Lung (tissue), 12 donors: ENCODE measurements around the gene KRTAP1-1. TPM values are rescaled to one million over a fixed set of nuclear protein-coding genes. Genes with fewer than 3 reads are reported as not detected.

Experiments
- ATAC-seq: fragments of 200-7000 bp; cut with Tn5 transposase; one replicate; pipeline ENCODE4 v1.9.1; 2020; ENCODE audit warnings: moderate number of reproducible peaks; ENCODE audit not compliant: insufficient read depth, low FRiP score
- DNase-seq, 3 donors: peaks; one replicate each; pipeline ENCODE4 v3.0.0-alpha.2; 2013 to 2017
- H3K27ac ChIP-seq, 2 donors: one replicate each; pipeline ENCODE4 v1.5.1; 2013; ENCODE audit warnings: mild to moderate bottlenecking in 2 of 2, moderate library complexity in 2 of 2, control low read depth in 1 of 2, inconsistent platforms in 1 of 2, low read depth in 1 of 2, low read length in 1 of 2
- H3K27me3 ChIP-seq, 3 donors: one replicate each; pipeline ENCODE4 v1.5.1; 2013; ENCODE audit warnings: low read length in 2 of 3; ENCODE audit not compliant: control insufficient read depth in 3 of 3, insufficient read depth in 3 of 3
- H3K36me3 ChIP-seq, 4 donors: one replicate each; pipeline ENCODE4 v1.5.1; 2013; ENCODE audit warnings: low read length in 4 of 4, mild to moderate bottlenecking in 1 of 4, moderate library complexity in 1 of 4; ENCODE audit not compliant: control insufficient read depth in 4 of 4, insufficient read depth in 4 of 4
- H3K4me1 ChIP-seq, 5 donors: one replicate each; pipeline ENCODE4 v1.5.1; 2013; ENCODE audit warnings: low read length in 5 of 5, mild to moderate bottlenecking in 2 of 5, moderate library complexity in 1 of 5; ENCODE audit not compliant: control insufficient read depth in 5 of 5, insufficient read depth in 5 of 5
- H3K4me3 ChIP-seq: one replicate; pipeline ENCODE4 v1.5.1; 2013; ENCODE audit warnings: mild to moderate bottlenecking, control low read depth, moderate library complexity
- H3K9ac ChIP-seq, 2 donors: one replicate each; pipeline ENCODE4 v1.5.1; 2013; ENCODE audit warnings: low read length in 2 of 2, control low read depth in 1 of 2; ENCODE audit not compliant: insufficient read depth in 1 of 2
- H3K9me3 ChIP-seq, 4 donors: one replicate each; pipeline ENCODE4 v1.5.1; 2013; ENCODE audit warnings: low read length in 3 of 4, mild to moderate bottlenecking in 1 of 4, moderate library complexity in 1 of 4; ENCODE audit not compliant: control insufficient read depth in 4 of 4, insufficient read depth in 3 of 4
- WGBS, 2 donors: extraction: QIAGEN DNeasy Blood & Tissue Kit; methylation state at CpG; one replicate each; pipeline ENCODE4 v1.1.7; 2013; 5-methylcytosine and 5-hydroxymethylcytosine counted together
- polyA plus RNA-seq, 2 donors: library from polyadenylated mRNA; stranded (reverse); fragments of 200-250 nt; gene quantifications; one replicate each; pipeline ENCODE4 v1.2.1, GENCODE V29; 2013
- total RNA-seq, 2 donors: library from RNA; depleted of rRNA in 1 of 2; stranded (reverse); fragments of >200 nt in 1 of 2; gene quantifications; one replicate each; pipeline ENCODE4 v1.2.1, GENCODE V29; 2014 to 2021
- TF ChIP-seq, protein P1 (sequence below): IDR thresholded peaks from 2 replicates; pipeline ENCODE4 v1.5.1; 2012; ENCODE audit warnings: mild to moderate bottlenecking; ENCODE audit errors: control extremely low read depth, extremely low read depth
- donor health status: control.
- donor health status: control.
- donor health status: Bipolar disorder and iron deficiency.
- donor health status: healthy.
- donor health status: DM: yes; HTN: yes; CAD: no.

Gene KRTAP1-1
- total and polyA plus RNA-seq, 4 donors: not detected

DNA sequence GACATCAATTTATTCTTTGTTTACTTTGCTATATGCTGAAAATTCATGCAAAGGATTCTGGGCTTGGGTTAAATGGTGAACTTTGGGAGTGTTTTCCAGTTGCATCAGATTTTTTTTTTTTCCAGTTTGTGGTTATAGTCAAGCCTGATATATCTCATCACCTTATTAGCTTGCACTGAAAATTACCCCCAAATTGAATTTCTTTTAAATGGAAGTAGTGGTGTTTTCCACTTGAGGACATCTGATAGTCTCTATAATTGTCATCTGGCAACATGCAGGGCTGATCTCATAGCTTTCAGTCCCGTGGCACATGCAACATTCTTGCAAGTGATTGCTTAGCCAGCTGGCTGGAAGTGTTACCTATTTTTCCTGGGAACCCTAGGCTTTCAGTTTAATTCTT, 27.6 kb downstream of the KRTAP1-1 start:
- no peak overlapping the region for H3K4me3 ChIP-seq
- no peak overlapping the region for H3K9ac ChIP-seq
- no peaks in the 10 kb centered on the region for H3K9me3 ChIP-seq
- DNase-seq (no peak), ATAC-seq (no peak)
- H3K4me1 ChIP-seq: peaks cover 0 to 5% (median 0%) of the 10 kb centered on the region in 5 donors
- H3K27me3 ChIP-seq: no peaks in the 10 kb centered on the region
- 38 to 66% methylated on average over 1 of the region's 1 CpG for WGBS, 2 donors
- no peak overlapping the region for H3K27ac ChIP-seq
- TF ChIP-seq, protein P1, sequence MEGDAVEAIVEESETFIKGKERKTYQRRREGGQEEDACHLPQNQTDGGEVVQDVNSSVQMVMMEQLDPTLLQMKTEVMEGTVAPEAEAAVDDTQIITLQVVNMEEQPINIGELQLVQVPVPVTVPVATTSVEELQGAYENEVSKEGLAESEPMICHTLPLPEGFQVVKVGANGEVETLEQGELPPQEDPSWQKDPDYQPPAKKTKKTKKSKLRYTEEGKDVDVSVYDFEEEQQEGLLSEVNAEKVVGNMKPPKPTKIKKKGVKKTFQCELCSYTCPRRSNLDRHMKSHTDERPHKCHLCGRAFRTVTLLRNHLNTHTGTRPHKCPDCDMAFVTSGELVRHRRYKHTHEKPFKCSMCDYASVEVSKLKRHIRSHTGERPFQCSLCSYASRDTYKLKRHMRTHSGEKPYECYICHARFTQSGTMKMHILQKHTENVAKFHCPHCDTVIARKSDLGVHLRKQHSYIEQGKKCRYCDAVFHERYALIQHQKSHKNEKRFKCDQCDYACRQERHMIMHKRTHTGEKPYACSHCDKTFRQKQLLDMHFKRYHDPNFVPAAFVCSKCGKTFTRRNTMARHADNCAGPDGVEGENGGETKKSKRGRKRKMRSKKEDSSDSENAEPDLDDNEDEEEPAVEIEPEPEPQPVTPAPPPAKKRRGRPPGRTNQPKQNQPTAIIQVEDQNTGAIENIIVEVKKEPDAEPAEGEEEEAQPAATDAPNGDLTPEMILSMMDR: no peak
- H3K36me3 ChIP-seq: no peaks in the 10 kb centered on the region

DNA sequence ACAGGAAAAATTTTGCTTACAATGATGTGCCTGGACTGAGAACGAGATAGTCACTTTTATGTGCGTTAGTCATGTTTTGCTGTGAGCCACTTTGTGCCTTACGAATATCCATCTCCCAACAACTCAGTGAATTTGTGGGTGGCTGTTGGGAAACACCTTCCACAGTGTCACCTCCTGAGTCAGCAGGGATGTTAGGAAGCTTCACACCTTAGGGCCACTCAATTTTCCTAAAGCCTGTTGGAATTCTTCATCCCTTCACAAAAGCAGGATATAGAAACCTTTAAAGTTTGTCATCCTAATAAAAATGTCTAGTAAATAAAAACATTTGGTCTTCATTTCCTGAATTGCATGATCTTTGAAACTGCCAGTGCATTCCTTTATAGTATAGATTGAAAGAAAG, 28.1 kb downstream of the KRTAP1-1 start:
- WGBS, 2 donors: 80 to 84% methylated on average over 3 of the region's 3 CpGs
- DNase-seq: no peak
- ATAC-seq: no peak
- Histone ChIP-seq H3K4me3 (no peak overlapping the region), H3K36me3 (no peaks in the 10 kb centered on the region), H3K27me3 (no peaks in the 10 kb centered on the region), H3K27ac (no peak overlapping the region), H3K4me1 (peaks cover 0 to 5% (median 0%) of the 10 kb centered on the region in 5 donors), H3K9me3 (no peaks in the 10 kb centered on the region), H3K9ac (no peak overlapping the region)
- TF ChIP-seq, protein P1: no peak

DNA sequence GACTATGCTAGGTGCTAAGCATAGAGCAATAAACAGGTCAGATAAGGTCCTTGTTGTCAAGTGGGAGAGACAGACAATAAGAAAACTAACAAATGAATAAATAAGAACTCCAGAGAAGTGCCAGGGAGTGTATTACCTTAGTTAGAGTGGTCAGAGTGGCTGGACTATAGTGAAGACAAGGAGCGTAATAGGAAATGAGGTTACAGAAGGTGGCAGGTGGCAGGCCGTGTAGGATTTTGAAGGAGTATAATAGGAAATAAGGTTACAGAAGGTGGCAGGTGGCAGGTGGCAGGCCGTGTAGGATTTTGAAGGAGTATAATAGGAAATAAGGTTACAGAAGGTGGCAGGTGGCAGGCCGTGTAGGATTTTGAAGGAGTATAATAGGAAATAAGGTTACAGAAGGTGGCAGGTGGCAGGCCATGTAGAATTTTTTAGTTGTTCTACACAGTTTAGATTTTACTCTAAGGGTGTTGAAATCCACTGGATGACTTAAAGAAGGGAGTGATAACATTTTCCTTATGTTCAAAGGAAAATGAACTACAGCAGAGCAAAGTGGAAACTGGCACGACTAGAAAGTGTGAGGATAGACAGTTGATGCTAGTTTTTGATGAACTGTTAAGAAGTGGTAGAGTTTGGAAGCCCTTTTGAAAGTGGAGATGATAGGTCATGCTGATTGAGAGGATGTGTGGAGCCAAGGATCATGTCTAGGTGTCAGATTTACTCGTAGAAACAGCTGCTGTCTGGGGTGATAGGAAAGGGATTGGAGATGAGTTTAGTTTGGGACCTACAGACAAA, 28.7 kb downstream of the KRTAP1-1 start:
- no peak overlapping the region for H3K4me3 ChIP-seq
- H3K4me1 ChIP-seq: peaks cover 0 to 5% (median 0%) of the 10 kb centered on the region in 5 donors
- H3K36me3 ChIP-seq: no peaks in the 10 kb centered on the region
- DNase-seq (no peak), ATAC-seq (no peak)
- TF ChIP-seq, protein P1: no peak
- H3K27me3 ChIP-seq: no peaks in the 10 kb centered on the region
- H3K27ac ChIP-seq: no peak overlapping the region
- WGBS, 2 donors: 65 to 71% methylated on average over 6 of the region's 6 CpGs
- no peaks in the 10 kb centered on the region for H3K9me3 ChIP-seq
- no peak overlapping the region for H3K9ac ChIP-seq
